ENCODE data around the gene ATP5F1E.

DNA sequence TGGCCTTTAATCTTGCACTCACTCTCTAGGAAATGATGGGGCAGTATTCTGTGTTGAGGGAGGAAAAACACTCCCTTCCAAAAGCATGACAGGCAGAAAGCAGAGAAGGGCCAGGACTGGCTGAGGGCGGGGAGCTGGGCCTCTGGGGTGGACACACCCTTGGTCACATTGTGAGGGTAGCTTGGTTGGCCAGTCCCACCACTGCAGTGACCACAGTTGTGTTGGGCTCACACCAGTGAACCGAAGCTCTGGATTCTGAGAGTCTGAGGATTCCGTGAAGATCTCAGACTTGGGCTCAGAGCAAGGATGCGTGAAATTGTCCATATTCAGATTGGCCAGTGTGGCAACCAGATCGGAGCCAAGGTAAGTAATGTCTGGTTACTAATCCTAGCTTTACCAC is 12.9 kb downstream of the ATP5F1E start, which contains the start of gene TUBB1:
- TF ChIP-seq, protein P1, sequence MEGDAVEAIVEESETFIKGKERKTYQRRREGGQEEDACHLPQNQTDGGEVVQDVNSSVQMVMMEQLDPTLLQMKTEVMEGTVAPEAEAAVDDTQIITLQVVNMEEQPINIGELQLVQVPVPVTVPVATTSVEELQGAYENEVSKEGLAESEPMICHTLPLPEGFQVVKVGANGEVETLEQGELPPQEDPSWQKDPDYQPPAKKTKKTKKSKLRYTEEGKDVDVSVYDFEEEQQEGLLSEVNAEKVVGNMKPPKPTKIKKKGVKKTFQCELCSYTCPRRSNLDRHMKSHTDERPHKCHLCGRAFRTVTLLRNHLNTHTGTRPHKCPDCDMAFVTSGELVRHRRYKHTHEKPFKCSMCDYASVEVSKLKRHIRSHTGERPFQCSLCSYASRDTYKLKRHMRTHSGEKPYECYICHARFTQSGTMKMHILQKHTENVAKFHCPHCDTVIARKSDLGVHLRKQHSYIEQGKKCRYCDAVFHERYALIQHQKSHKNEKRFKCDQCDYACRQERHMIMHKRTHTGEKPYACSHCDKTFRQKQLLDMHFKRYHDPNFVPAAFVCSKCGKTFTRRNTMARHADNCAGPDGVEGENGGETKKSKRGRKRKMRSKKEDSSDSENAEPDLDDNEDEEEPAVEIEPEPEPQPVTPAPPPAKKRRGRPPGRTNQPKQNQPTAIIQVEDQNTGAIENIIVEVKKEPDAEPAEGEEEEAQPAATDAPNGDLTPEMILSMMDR (IDR thresholded peaks at IDR 0.05; ENCODE audit: low read depth, low read length, missing input control), result no peak
- no peak for TF ChIP-seq RAD21 (IDR thresholded peaks at IDR 0.05)
- no peak for TF ChIP-seq JUND (IDR thresholded peaks at IDR 0.05)
- no peak for TF ChIP-seq YY1 (IDR thresholded peaks at IDR 0.05)

Data from liver (tissue), 3 donors.